HEK293 (cell line): Measurements from ENCODE around the gene DLG2.

Experiments used
- CTCF ChIP-seq: fragments of 450-650 bp; formaldehyde crosslinking; IDR thresholded peaks from 2 replicates; pipeline ENCODE4 v1.5.1; 2016; ENCODE audit warnings: missing biosample characterization, missing genetic modification characterization
- ZBTB17 ChIP-seq: fragments of 450-650 bp; formaldehyde crosslinking; IDR thresholded peaks from 2 replicates; pipeline ENCODE4 v1.5.1; 2016; ENCODE audit warnings: missing biosample characterization, missing genetic modification characterization
- ZBTB49 ChIP-seq: fragments of 450-650 bp; formaldehyde crosslinking; IDR thresholded peaks from 2 replicates; pipeline ENCODE4 v1.5.1; 2016; ENCODE audit warnings: missing biosample characterization, missing genetic modification characterization, low read depth
- ZNF416 ChIP-seq: fragments of 450-650 bp; formaldehyde crosslinking; IDR thresholded peaks from 2 replicates; pipeline ENCODE4 v1.5.1; 2016; ENCODE audit warnings: missing biosample characterization, missing genetic modification characterization

DNA sequence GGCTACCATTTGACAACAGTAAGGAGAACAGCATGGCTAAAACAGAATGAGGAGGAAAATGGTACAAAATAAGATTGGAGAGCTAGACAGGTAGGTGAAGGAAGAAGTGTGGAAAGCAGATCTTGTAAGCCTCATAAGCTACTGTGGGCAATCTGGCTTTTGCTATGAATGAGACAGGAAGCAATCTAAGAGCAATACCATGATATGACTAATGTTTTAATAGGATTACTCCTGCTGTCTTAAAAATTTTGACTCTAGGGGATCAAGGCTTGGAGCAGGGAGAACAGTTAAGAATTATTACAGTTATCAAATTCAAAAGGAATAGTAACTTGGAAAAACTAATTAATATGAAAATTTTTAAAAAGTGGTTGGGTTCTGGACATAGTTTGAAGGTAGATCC lies 1174.9 kb downstream of the DLG2 start:
- no peak for TF ChIP-seq ZNF416 (tag by site-specific recombination)
- TF ChIP-seq CTCF, result no peak
- no peak for TF ChIP-seq ZBTB17 (tag by site-specific recombination)
- no peak for TF ChIP-seq ZBTB49 (tag by site-specific recombination)
